CD4-positive, alpha-beta T cell treated with Interleukin-12 subunit alpha and Interleukin-12 subunit beta, for 1 hour (primary cell): ENCODE data around the gene NTN4.

ENCODE experiments used
- DNase-seq: peaks from one replicate; pipeline ENCODE4 v3.0.0-alpha.2; 2020

NTN4 gene

GRCh38 chr12:95651681-95652080, 138.9 kb downstream of the NTN4 start:
- no peak for DNase-seq

DNA sequence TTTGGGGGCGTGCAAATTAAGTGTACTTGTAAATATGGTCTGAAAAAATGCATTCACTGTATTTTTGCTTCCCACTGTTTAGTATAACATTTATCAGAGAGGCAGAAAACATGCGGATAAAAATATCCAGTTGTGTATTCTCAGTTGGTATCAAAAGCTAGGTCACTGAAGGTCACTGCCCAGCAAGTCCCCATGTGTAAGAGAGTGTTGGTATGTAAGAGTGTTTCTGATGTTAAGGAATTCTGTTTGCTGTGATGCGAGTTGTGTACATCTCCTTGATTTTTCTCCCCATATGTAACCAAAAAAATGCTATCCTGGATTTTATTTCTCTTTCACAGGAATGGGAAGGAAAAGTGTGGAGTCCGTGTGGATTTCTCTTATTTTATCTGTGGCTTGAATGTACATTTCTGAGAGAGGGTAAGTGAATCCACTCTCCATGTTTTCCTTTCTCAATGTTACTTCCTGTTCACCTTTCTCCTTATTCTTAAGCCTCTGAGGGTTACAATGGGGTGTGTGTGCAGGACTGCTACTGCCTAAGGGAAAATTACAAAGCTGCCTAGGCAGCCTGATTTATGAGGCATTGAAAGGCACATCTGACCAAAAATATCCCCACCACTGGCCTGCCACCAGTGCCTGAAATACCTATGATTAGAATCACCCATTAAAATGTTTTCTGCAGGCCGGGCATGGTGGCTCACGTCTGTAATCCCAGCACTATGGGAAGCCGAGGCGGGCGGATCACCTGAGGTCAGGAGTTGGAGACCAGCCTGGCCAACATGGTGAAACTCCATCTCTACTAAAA, 141.4 kb downstream of the NTN4 start:
- DNase-seq, result no peak

DNA sequence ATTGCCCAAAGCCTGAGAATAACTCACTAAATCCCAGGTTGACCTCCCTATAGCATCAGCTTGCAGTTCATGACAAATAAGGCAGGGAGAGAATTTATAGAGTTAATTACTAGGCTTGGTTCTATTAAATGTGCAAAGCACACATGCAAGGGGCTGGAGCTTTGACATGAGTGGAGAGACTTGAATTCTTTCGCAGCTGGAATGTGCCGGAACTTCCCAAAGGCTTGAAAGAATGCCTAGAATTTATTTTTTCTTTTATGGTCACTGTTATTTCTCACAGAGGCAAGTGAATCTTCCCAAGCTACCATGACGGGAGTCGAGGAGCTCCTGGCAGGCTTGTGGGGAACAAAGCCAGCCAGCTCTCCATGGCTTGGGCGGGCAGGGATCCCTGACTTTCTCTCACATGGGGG, 143.8 kb downstream of the NTN4 start:
- no peak for DNase-seq

DNA sequence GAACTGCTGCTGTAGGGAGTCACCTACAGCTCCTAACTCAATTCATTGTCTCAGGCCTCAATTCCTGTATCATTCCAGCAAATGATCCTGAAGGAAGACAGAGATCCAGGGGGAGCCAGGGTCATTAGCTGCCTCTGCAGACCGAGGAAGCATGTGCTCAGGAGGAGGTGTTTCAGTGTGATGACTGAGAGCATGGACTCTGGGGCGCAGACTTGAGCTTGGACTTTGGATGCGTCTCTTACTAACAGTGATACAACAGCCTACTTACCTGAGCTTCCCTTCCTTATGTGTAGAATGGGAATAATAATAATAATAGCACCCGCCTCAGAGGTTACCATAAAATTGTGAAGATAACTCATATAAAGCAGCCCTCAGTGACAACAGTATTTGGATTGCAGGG, 147.3 kb downstream of the NTN4 start:
- no peak for DNase-seq

- no peak for DNase-seq
Observed at GRCh38 chr12:95642583-95642982, 148.0 kb downstream of the NTN4 start.

DNA sequence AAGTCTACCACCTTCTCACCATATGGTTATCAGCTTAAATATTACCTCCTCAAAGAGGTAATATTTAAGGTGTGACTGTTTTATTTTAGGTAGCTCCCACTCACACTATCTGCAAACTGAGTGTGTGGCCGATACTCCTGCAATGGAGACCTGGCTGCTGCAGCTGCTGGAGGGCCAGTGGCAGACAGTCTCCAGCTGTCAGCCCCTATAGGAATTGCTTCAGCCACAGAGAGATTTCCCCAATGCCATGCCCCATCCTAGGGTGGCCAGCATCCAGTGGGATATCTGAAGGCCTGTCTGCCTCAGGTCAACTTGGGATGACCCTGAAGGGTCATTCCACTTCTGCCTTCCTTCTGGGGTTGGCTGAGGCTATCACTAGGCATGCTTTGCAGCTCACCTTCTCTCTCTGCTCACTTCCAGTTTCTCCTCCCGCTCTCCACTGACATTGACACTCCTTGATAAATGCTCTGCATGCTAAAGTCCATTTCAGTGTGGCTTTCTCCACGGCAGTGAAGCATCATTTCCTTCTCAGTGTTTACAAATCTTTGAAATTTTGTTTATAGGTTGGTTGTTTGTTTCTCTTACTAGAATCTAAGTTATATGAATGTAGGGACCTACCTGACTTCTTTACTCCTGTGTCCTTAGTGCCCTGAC, 149.1 kb downstream of the NTN4 start:
- no peak for DNase-seq

GRCh38 chr12:95640516-95640915, 150.0 kb downstream of the NTN4 start:
- no peak for DNase-seq

DNA sequence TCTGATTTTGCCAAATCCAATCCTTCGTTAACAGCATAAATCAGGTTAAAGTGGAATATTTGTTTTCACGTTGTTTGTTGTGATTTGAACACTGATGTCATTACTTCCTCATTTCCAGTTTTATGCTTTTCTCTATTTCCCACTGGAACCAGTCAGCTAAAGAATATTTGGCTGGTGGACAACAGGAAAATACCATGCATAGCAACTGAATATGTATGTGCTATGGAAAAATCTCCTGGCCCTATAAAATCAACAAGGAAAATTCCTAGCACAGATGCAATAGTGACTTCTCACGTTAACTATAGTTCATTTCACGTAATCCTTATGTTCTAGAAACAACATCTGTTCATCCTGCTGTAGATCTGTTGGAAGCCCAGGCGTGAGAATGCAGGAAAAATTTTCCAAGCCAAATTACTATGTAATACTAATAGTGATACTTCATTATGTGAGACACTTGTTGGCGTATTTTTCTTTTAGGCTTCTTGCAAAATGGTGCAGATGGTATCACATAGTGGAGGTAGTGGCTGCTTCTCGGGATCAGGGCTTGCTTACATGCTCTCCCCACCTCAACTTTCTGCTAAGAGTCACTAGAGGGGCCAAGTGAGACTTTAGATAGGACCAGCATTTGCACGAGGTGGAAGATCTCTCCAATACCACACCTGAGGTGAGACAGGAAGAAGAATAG, 153.0 kb downstream of the NTN4 start:
- DNase-seq, result no peak

- no peak for DNase-seq
Observed at GRCh38 chr12:95637010-95637409, 153.6 kb downstream of the NTN4 start.

DNA sequence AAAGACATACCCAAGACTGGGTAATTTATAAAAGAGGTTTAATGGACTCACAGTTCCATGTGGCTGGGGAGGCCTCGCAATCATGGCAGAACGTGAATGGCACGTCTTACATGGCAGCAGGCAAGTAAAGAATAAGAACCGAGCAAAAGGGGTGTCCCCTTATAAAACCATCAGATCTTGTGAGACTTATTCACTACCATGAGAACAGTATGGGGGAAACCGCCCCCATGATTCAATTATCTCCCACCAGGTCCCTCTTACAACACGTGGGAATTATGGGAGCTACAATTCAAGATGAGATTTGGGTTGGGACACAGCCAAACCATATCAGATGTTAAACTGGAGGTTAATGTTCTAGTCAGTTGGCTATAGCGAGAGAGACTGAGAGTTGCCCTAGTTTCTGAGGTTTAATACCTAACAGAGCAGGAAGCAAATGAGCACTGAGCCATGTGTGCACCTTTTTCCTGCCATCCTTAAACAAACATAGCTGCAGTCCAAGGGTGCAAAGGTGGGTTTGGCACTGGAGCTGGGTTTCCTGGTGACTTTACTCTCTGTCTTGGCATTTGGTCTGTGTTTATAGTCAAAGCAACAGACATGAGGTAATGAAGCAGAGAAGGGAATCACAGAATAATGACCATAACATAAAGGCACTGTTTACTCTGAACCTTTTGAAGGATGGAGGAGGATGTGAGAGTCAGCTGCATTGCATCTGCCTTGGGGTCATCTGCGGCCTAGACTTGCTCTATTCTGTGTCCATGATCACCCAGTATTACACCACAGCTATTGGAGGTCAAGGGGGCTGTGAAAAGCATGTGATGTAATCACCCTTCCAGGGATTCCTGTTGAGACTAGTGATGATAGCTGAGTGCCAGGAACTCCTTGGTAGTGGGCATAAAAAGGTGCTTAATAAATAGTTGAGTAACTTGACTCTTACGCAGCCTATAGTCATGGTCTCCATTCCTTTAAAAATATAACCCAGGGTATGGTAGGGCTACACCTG, 155.6 kb downstream of the NTN4 start:
- no peak for DNase-seq

DNA sequence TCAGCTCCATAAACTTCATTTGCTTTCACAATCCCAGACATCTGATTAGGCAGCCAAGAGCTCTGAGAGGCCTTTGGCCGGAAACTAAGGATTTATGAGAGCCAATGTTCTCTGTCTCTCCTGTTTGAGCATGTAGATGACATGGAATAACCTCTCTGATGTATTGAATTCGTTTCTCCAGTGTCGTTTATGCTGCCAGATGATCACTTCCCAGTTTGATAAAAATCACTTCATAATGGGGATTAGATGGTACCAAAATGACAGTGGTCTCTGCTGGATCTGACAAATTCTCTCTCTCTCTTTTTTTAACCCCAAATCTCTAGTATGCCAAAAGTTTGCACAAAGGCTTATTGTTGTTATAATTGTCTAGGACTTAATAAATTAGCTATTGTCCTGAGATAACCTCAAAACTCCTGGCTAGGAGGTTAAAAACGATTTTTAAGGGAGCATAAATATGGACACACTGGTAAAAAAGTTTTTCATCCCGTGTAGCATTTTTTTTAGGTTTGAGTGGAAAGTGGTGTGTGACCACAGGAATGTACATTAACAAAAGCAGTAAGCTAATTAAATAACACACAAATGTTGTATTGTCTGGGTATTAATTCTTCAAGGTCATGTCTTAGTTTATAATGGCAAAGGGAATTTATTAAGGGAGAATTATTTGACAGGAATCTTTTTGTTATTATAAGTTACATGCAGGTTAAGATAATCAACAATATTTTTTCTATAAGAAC, 156.7 kb downstream of the NTN4 start:
- DNase-seq, result no peak

- DNase-seq, result no peak
Observed at GRCh38 chr12:95633049-95633731, 157.4 kb downstream of the NTN4 start.

DNA sequence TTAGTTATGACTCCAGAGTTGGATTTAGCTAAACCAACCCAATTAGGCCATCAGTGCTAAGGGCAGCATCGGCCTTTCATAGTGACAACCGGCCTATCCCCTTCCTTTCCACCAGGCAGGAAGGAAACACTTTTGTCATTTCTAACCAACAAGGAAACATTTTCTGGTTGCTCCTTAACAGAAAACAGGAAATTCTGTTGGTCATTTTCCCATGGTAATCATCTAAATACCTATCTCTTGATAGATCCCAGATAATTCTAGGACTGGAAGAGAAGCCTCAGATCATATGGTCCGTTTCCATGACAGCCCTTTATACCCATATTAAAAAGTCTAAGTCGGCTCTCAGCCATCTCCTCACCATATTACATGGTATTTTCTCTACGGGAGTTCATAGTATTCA, 160.1 kb downstream of the NTN4 start:
- DNase-seq, result no peak

- no peak for DNase-seq
Observed at GRCh38 chr12:95629392-95629791, 161.2 kb downstream of the NTN4 start.

- no peak for DNase-seq
Observed at GRCh38 chr12:95626854-95627253, 163.7 kb downstream of the NTN4 start.

GRCh38 chr12:95625012-95625411, 165.6 kb downstream of the NTN4 start:
- no peak for DNase-seq

DNA sequence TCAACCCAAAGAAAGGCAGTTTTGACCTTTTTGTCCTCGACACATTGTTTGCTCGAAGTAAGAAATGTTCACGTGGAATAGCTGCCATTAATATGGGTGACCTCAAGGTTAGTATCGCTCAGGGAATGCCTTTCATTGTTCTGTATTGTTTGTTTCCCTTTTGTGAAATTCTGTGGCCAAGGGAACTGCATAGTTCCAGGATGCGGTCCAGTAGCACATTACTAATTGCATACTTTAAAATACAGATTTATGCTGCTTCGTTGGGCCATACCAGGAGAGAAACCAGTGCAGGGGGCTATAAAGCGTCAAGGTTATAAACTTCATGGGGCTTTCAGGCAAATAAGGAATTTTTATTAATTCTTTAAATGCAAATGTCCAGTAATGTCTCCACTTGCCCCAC, 166.0 kb downstream of the NTN4 start:
- DNase-seq, result no peak

DNA sequence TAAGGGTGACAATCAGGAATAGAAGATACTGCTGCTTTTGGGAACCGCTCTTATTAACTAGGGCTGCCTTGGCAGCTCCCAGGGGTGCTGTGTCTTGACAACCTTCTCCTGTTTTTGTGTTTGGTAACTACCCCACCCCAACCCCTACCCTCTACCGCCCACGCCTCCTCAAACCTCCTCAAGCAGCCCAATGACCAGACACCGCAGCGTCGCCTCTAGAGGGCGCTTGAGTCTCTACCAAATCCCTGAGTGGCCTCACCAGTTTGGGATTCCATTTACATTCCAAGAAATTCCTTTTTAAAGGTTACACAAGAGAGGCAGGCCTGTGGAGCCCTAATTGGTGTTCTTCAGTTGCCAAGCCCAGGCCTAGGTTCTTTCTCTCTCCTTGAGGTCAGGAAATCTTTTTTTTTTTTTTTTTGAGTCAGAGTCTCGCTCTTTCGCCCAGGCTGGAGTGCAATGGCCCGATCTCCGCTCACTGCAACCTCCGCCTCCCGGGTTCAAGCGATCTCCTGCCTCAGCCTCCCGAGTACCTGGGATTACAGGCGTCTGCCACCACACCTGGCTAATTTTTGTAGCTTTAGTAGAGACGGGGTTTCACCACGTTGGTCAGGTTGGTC, 166.9 kb downstream of the NTN4 start:
- DNase-seq, result peak; percentile 30

DNA sequence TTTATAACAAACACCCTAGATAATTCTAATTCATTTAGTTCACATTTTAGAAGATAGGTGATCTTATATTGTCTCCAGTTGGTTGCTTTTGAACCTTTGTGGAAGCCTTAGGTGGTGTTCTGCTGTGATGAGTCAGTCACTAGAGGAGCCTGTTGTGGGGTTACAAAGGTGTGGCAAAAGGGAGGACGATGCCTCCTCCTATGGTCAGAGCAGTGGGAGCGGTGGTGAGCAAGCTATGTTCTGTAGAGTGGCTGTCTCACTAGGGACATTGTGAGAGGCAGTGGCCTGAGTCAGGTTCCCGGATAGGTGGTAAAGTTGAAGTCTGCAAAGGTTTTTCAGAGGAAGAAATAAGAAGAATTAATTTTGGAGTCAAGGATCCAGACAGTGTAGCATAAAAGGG, 167.7 kb downstream of the NTN4 start:
- no peak for DNase-seq

GRCh38 chr12:95621725-95622124, 168.8 kb downstream of the NTN4 start:
- DNase-seq, result no peak

GRCh38 chr12:95620171-95620570, 170.4 kb downstream of the NTN4 start:
- DNase-seq, result no peak
